ENCODE measurements around the gene PRDM16. TPM values are rescaled to one million over a fixed set of nuclear protein-coding genes. Genes with fewer than 3 reads are reported as not detected.
A peak's percentile ranks its signal among the peaks of the same experiment; 100 is the strongest.

The PRDM16 gene
- total and polyA plus RNA-seq, 2 of the 13 experiments (the other 11 are each of a cell fraction or from before 2014, with no cell fraction given): 0.15 to 0.81 TPM

DNA sequence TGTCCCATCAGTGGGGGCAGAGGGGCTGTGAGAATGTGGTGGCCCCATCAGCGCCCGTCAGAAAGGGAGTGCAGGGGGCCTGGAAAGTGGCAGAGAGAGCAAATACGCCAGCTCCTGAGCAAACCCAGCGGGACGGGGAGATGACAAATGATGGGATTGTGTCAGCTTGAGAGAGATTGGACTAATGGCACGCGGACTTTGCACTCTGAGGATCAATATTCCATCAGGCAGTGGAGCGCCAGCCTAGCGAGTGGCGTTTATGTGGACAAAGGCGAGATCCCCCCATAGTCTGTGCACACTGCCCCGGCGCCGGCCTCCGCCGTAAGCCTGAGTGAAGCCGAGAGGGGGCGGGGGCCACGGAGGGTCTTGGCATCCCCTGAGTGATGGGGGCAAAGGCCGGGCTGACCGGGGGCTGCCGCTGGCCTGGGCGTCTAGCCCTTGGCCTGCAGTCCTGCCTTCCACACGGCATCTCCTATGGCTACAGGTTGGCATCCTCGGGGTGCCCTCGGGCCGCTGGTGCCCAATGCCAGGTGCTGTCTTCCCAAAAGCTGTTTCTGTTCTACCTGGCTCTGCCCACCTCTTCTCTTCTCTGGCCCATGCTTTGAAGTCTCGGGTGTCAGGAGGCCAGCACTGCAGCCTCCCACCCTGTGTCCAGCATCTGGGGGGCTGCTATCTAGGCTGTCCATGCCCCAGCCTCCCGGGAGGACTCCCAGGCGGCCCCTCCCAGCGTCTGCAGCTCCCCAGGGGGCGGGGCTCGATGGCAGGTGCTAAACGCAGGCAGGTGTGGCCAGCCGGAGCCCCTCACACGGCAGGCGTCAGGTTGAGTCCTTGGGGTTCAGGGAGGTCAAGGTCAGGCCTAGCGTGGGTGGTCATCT lies 46.5 kb downstream of the PRDM16 start (continued):
- TF ChIP-seq, protein P1, sequence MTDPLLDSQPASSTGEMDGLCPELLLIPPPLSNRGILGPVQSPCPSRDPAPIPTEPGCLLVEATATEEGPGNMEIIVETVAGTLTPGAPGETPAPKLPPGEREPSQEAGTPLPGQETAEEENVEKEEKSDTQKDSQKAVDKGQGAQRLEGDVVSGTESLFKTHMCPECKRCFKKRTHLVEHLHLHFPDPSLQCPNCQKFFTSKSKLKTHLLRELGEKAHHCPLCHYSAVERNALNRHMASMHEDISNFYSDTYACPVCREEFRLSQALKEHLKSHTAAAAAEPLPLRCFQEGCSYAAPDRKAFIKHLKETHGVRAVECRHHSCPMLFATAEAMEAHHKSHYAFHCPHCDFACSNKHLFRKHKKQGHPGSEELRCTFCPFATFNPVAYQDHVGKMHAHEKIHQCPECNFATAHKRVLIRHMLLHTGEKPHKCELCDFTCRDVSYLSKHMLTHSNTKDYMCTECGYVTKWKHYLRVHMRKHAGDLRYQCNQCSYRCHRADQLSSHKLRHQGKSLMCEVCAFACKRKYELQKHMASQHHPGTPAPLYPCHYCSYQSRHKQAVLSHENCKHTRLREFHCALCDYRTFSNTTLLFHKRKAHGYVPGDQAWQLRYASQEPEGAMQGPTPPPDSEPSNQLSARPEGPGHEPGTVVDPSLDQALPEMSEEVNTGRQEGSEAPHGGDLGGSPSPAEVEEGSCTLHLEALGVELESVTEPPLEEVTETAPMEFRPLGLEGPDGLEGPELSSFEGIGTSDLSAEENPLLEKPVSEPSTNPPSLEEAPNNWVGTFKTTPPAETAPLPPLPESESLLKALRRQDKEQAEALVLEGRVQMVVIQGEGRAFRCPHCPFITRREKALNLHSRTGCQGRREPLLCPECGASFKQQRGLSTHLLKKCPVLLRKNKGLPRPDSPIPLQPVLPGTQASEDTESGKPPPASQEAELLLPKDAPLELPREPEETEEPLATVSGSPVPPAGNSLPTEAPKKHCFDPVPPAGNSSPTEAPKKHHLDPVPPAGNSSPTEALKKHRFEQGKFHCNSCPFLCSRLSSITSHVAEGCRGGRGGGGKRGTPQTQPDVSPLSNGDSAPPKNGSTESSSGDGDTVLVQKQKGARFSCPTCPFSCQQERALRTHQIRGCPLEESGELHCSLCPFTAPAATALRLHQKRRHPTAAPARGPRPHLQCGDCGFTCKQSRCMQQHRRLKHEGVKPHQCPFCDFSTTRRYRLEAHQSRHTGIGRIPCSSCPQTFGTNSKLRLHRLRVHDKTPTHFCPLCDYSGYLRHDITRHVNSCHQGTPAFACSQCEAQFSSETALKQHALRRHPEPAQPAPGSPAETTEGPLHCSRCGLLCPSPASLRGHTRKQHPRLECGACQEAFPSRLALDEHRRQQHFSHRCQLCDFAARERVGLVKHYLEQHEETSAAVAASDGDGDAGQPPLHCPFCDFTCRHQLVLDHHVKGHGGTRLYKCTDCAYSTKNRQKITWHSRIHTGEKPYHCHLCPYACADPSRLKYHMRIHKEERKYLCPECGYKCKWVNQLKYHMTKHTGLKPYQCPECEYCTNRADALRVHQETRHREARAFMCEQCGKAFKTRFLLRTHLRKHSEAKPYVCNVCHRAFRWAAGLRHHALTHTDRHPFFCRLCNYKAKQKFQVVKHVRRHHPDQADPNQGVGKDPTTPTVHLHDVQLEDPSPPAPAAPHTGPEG (CRISPR knock-in tag; IDR thresholded peaks at IDR 0.05): no peak
- TF ChIP-seq, protein P2, sequence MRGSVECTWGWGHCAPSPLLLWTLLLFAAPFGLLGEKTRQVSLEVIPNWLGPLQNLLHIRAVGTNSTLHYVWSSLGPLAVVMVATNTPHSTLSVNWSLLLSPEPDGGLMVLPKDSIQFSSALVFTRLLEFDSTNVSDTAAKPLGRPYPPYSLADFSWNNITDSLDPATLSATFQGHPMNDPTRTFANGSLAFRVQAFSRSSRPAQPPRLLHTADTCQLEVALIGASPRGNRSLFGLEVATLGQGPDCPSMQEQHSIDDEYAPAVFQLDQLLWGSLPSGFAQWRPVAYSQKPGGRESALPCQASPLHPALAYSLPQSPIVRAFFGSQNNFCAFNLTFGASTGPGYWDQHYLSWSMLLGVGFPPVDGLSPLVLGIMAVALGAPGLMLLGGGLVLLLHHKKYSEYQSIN (CRISPR knock-in tag; IDR thresholded peaks at IDR 0.05; ENCODE audit: borderline replicate concordance): no peak
- TF ChIP-seq PTBP1 (IDR thresholded peaks at IDR 0.05; ENCODE audit: low read depth, low read length, poor library complexity, severe bottlenecking) (no peak), TEAD2 (CRISPR knock-in tag; IDR thresholded peaks at IDR 0.05) (no peak), PHB2 (IDR thresholded peaks at IDR 0.05; ENCODE audit: partially characterized antibody) (no peak), SYNCRIP (IDR thresholded peaks at IDR 0.05; ENCODE audit: insufficient read depth, low read depth, low read length) (no peak), SOX13 (IDR thresholded peaks at IDR 0.05) (no peak), SOX13 (CRISPR knock-in tag; conservative IDR thresholded peaks at IDR 0.05 in 1 of 2, IDR thresholded peaks at IDR 0.05 in 1 of 2) (peak in 1 of 2 experiments; percentile 36; a peak in 1 of 4 replicates), MAFF (IDR thresholded peaks at IDR 0.05; ENCODE audit: low read depth, low read length) (no peak), ZBTB21 (CRISPR knock-in tag; IDR thresholded peaks at IDR 0.05) (no peak), HOXA3 (CRISPR knock-in tag; IDR thresholded peaks at IDR 0.05) (peak; percentile 84)
- TF ChIP-seq, protein P3, sequence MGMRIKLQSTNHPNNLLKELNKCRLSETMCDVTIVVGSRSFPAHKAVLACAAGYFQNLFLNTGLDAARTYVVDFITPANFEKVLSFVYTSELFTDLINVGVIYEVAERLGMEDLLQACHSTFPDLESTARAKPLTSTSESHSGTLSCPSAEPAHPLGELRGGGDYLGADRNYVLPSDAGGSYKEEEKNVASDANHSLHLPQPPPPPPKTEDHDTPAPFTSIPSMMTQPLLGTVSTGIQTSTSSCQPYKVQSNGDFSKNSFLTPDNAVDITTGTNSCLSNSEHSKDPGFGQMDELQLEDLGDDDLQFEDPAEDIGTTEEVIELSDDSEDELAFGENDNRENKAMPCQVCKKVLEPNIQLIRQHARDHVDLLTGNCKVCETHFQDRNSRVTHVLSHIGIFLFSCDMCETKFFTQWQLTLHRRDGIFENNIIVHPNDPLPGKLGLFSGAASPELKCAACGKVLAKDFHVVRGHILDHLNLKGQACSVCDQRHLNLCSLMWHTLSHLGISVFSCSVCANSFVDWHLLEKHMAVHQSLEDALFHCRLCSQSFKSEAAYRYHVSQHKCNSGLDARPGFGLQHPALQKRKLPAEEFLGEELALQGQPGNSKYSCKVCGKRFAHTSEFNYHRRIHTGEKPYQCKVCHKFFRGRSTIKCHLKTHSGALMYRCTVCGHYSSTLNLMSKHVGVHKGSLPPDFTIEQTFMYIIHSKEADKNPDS (CRISPR knock-in tag; IDR thresholded peaks at IDR 0.05): no peak
- TF ChIP-seq, protein P4, sequence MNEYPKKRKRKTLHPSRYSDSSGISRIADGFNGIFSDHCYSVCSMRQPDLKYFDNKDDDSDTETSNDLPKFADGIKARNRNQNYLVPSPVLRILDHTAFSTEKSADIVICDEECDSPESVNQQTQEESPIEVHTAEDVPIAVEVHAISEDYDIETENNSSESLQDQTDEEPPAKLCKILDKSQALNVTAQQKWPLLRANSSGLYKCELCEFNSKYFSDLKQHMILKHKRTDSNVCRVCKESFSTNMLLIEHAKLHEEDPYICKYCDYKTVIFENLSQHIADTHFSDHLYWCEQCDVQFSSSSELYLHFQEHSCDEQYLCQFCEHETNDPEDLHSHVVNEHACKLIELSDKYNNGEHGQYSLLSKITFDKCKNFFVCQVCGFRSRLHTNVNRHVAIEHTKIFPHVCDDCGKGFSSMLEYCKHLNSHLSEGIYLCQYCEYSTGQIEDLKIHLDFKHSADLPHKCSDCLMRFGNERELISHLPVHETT (CRISPR knock-in tag; conservative IDR thresholded peaks at IDR 0.05): no peak
- TF ChIP-seq, protein P5, sequence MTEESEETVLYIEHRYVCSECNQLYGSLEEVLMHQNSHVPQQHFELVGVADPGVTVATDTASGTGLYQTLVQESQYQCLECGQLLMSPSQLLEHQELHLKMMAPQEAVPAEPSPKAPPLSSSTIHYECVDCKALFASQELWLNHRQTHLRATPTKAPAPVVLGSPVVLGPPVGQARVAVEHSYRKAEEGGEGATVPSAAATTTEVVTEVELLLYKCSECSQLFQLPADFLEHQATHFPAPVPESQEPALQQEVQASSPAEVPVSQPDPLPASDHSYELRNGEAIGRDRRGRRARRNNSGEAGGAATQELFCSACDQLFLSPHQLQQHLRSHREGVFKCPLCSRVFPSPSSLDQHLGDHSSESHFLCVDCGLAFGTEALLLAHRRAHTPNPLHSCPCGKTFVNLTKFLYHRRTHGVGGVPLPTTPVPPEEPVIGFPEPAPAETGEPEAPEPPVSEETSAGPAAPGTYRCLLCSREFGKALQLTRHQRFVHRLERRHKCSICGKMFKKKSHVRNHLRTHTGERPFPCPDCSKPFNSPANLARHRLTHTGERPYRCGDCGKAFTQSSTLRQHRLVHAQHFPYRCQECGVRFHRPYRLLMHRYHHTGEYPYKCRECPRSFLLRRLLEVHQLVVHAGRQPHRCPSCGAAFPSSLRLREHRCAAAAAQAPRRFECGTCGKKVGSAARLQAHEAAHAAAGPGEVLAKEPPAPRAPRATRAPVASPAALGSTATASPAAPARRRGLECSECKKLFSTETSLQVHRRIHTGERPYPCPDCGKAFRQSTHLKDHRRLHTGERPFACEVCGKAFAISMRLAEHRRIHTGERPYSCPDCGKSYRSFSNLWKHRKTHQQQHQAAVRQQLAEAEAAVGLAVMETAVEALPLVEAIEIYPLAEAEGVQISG (CRISPR knock-in tag; IDR thresholded peaks at IDR 0.05): peak; percentile 57; the same call in 1 of the 2 replicates
